Epithelial cell of esophagus (primary cell): ENCODE results near the gene TNFRSF13B.
"Not testable (repeated sequence)": the region's sequence is repeated elsewhere in the genome, so short reads cannot be mapped to it uniquely, and the experiment has no call there.

Source experiments
- DNase-seq: peaks from one replicate; pipeline ENCODE4 v3.0.0; 2010; ENCODE audit warnings: low read depth
- H3K4me3 ChIP-seq: 2 replicates; pipeline ENCODE4 v1.5.1; 2011; ENCODE audit warnings: mild to moderate bottlenecking, low read length, control low read depth
- TF ChIP-seq, protein P1 (sequence below): IDR thresholded peaks from 2 replicates; pipeline ENCODE4 v1.5.1; 2011; ENCODE audit warnings: low read depth, mild to moderate bottlenecking, low read length, control low read depth, inconsistent platforms; ENCODE audit not compliant: insufficient read depth; ENCODE audit errors: missing control alignments

The TNFRSF13B gene

GRCh38 chr17:17004251-17004996 is 32.5 kb upstream of the TNFRSF13B start:
- H3K4me3 ChIP-seq, result no peak overlapping the region
- DNase-seq, result no peak
- TF ChIP-seq, protein P1, sequence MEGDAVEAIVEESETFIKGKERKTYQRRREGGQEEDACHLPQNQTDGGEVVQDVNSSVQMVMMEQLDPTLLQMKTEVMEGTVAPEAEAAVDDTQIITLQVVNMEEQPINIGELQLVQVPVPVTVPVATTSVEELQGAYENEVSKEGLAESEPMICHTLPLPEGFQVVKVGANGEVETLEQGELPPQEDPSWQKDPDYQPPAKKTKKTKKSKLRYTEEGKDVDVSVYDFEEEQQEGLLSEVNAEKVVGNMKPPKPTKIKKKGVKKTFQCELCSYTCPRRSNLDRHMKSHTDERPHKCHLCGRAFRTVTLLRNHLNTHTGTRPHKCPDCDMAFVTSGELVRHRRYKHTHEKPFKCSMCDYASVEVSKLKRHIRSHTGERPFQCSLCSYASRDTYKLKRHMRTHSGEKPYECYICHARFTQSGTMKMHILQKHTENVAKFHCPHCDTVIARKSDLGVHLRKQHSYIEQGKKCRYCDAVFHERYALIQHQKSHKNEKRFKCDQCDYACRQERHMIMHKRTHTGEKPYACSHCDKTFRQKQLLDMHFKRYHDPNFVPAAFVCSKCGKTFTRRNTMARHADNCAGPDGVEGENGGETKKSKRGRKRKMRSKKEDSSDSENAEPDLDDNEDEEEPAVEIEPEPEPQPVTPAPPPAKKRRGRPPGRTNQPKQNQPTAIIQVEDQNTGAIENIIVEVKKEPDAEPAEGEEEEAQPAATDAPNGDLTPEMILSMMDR, result no peak

- not testable (repeated sequence) for DNase-seq
Measured at GRCh38 chr17:17002731-17003715, 31.1 kb upstream of the TNFRSF13B start.

DNA sequence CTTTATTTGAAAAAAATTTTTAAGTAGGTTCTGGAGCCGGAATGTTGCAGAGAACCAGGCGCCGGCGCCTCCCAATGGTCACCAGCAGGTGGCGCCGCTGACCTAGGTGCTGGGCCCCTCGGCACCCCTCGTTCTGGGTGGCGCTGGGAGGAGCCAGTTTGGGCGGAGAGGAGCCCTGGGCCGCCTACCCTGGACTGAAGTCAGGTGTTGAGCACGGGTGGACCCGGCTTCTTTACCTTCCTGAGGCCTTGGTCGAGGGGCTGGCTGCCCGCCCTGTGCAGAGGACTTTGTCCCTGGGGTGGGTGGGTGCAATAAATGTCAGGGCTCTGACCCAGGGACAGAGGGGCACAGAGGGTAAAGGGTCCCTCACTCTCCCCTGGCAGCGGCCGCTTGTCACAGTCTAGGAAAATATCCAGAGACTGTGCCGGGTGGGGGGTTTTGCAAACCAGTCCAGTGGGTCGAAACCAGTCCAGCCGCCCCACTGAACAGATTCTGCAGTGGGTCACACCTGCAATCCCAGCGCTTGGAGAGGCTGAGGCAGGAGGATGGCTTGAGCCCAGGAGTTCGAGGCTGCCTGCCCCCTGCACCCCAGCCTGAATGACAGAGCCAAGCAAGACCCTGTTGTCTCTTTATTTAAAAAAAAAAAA is 30.1 kb upstream of the TNFRSF13B start:
- TF ChIP-seq, protein P1, result peak; percentile 85
- no peak overlapping the region for H3K4me3 ChIP-seq
- peak; percentile 72 for DNase-seq

More at GRCh38 chr17:17002731-17003715, 31.1 kb upstream of the TNFRSF13B start:
- not testable (repeated sequence) for H3K4me3 ChIP-seq

- TF ChIP-seq, protein P1, result no peak
- no peak overlapping the region for H3K4me3 ChIP-seq
- DNase-seq, result no peak
Measured at GRCh38 chr17:17001076-17001777, 29.3 kb upstream of the TNFRSF13B start.

DNA sequence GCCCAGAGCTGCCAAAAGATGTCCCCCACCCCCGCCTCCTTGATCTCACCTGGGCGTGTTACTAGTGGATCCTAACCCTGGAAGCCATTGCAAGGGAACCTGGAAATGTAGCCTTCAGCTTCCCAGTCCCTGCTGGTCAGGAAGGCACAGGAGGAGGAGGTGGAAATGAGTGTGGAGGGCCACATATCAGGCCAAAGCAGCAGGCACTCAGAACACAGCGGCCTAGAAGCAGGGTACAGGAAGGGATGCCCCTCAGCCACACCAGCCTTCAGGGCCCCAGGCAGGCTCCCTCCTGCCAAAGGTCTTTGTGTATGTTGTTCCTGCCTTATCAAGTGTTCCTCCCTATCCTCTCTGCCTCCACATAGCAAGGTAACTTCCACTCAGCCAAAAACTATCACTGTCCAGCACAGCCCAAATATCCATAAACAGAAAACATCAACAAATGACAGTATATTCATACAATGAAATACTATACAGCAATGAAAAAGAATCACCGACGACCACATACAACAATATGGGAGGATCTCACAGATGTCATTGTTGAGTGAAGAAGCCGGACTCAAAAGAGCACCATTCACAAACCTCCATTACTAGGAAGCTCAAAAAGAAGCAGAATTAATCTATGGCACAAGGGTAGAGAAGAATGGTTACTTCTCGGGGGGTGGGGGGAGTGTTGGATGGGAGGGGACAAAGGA is 28.2 kb upstream of the TNFRSF13B start:
- no peak overlapping the region for H3K4me3 ChIP-seq
- DNase-seq, result no peak
- TF ChIP-seq, protein P1, result no peak

GRCh38 chr17:16997514-16998429 is 25.9 kb upstream of the TNFRSF13B start:
- H3K4me3 ChIP-seq, result no peak overlapping the region
- DNase-seq, result no peak
- TF ChIP-seq, protein P1, result no peak

- H3K4me3 ChIP-seq, DNase-seq: not testable (repeated sequence)
Measured at GRCh38 chr17:16996726-16997125, 24.8 kb upstream of the TNFRSF13B start.
